Stimulated activated CD8-positive, alpha-beta memory T cell treated with anti-CD3 and anti-CD28 coated beads, Interleukin-4, amount 100 ng/mL, for 24 hours (primary cell): Measurements from ENCODE around the gene CTBP2.

ENCODE experiments used
- DNase-seq: peaks from one replicate; pipeline ENCODE4 v3.0.0-alpha.2; 2020; ENCODE audit warnings: low read depth

Gene CTBP2

DNA sequence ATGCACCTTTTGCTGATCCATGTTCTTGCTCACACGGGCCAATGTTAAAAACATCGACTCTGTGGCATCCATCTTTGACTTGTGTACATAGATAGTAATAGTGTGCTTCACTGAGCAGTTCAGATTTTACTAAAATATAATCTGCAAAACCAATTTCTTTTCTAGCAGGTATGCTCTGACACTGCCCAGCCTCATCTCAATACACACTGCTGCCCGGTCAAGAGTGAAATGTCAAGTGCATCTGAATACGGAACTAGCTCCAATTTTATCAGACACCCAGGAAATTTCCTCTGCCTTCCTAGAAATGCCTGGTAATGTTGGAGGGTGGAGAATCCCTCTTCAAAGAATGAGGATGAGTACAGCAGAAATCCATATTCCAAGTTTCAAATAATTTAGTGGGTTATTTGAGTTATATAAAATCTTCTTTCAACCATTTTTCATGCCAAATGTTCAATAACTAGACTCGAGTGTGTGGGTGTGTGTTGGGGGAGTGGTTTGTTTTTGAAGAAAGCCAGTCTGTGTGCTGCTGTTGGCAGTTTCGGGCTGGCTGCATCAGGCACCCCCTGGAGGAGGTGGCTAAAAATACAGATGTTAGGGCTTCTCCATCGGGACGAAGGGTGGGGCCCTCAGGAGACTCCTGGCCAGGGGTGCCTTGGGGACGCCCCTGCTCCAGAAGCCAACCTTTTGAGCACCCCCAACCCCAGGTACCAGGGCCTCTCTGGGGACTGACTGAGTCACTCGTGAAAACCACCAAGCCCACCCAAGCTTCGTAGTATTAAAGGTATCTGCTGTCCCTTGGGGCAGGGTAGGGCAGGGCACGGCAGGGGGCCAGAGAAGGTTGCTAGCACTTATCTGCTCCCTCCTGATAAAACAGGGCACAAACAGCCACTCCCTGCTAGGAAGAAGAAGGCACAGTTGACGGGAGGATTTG, 15.4 kb downstream of the CTBP2 start:
- no peak for DNase-seq

- DNase-seq = no peak
These were observed 16.2 kb downstream of the CTBP2 start for GRCh38 chr10:125144206-125144605.

- DNase-seq = no peak
These were observed 17.4 kb downstream of the CTBP2 start for GRCh38 chr10:125142946-125143345.

- no peak for DNase-seq
These were observed 18.4 kb downstream of the CTBP2 start for GRCh38 chr10:125141860-125142484.

DNA sequence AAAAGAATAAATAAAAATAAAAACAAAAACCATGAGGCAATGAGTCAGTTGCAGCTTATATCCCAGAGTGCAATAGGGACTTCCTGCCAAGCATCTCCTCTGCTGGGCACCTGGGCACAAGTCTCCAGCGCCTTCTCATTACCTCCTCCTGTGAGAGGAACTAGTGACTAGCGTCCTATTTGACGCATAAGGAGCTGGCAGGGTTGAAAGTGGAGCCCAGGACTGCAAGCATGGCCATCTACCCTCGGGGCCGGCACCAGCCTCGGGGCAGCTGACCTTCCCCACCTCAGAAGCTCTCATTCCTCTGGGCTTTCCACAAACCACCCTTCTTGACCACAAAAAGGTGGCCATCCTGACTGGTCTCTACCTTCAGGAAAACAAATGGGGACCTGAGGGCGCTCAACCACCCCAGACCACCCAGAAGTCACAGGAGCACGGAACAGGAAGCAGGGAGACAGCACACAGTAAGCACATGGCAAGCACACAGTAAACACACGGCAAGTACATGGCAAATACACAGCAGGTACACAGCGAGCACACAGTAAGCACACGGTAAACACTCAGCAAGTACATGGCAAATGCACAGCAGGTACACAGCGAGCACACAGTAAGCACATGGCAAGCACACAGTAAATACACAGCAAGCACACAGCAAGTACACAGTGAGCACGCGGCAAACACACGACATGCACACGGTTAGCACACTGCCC, 19.1 kb downstream of the CTBP2 start:
- no peak for DNase-seq

DNA sequence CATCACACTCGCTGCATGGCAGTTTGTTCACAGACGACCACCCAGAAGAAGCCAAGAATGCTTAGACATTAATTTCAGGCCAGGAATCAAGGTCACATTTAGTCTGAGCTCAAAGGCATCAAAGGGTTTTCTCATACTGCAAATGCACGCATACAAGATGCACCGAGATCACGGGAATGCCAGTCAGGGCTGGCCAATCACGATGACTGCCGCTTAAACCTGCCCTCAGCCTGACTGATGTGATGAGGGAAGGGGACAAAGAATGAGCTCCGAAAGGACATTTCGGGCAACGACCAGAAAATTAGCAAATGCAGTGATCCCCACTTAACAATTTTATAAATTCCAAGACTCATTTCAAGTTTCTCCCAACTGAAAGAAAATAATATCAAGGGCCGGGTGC, 20.2 kb downstream of the CTBP2 start:
- DNase-seq = no peak

DNA sequence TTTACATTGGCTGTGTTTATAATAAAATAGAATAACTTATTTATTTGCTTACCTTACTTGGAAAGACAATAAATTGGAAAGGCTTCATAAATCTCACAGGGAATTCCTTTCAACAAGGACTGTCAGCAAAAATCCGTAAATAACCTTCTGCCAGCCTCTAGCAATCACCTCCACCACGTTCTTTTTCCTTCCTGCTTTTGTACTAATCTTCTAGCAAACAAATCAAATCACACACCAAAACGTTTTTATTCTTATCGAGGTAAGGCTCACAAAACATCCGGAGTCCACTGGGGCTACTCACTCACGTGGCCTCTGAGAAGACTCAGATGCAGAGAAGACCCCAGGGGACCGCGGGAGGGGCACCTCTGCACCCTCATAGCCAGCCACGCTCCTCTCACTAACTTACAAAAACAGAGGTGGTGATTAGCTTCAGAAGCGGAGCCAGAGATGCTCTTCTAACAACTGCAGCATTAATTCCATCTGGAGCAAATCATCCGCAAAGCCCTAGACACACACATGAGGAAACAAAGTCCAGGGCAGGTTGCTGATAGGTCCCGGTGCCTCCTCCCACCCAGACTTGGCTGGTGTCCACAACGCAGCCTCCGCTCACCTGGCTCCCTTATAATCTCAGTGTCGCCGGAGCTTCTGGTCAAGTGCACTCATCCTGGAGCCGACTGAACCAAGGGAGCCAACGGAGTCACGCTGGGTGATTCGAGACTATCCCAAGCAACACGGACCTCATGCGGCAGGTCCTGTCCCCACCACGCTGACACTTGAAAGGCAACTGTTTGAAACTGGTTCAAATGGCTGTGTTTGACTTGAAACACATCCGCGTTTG, 22.5 kb downstream of the CTBP2 start:
- DNase-seq = no peak

GRCh38 chr10:125136087-125136486, 24.3 kb downstream of the CTBP2 start:
- no peak for DNase-seq

- DNase-seq = no peak
These were observed 24.7 kb downstream of the CTBP2 start for GRCh38 chr10:125135771-125136035.

- DNase-seq = no peak
These were observed 25.2 kb downstream of the CTBP2 start for GRCh38 chr10:125134916-125135770.

DNA sequence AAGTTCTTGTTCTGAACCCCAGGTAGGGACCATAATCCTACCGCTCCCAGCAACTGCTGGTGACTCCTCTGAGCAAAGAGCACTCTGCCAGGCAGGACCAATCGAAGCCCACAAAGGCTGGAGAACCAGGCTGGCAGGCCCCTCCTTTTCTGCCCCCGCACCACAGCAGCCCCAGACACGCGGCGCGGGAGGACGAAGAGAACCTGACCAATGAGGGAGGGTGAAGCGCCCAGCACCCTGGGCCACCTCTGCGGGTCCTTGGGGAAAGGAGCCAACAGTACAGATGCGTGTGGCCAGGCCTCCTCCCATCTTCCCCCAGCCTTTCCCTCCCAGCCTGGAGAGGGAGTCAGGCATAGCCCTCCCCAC, 25.9 kb downstream of the CTBP2 start:
- no peak for DNase-seq

- DNase-seq = no peak
These were observed 26.5 kb downstream of the CTBP2 start for GRCh38 chr10:125133696-125134482.

- no peak for DNase-seq
These were observed 28.0 kb downstream of the CTBP2 start for GRCh38 chr10:125132344-125132743.

DNA sequence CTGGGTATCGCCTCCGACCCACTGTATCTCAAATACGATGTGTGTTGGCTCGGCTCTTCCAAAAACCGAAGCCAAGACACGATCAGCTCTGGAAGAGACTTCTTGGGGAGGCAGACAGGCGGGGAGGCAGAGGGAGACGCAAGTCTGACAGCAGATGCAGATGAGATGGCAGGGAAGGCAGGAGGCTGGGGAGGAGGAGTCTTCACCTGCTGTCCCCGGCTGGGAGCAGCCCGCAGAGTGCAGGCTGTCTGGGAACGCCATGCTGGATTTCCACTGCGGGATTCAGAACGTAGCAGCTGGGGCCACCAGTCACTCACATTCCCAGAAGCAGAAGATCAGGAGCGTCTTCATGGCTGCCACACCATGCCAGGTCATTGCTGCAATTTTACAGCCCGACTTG, 29.4 kb downstream of the CTBP2 start:
- DNase-seq = no peak

- no peak for DNase-seq
These were observed 30.1 kb downstream of the CTBP2 start for GRCh38 chr10:125130260-125130659.

- no peak for DNase-seq
These were observed 31.3 kb downstream of the CTBP2 start for GRCh38 chr10:125129076-125129458.

DNA sequence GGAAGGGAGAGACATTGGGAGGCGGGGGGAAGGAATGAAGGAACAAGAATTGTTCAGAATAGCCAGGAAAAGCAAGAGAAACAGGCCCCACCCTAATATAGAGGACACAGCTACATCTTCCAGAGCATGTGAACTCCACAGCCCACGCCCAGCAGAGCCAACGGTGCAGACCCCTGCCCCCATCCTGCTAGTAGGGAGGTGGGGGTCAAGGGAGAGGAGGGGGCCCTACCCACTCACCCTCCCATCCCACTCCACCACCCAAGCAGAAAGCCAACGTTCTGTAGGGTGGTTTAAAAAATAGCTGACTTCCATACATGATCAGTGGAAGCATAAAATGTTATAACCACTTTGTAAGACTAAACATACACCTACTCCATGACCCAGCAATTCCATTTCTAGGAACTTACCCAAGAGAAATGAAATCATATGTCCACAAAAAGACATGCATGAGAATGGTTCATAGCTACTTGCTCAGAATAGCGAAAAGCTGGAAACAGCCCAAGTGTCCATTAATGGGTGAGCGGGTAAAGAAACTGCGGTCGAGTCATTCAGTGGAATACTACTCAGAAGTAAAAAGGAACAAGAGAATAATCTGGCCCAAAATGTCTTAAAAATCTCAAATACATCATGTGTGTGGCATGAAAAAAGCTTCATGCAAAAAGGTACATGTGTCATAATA, 31.8 kb downstream of the CTBP2 start:
- no peak for DNase-seq

- DNase-seq = no peak
These were observed 32.4 kb downstream of the CTBP2 start for GRCh38 chr10:125127986-125128385.

- DNase-seq = no peak
These were observed 33.3 kb downstream of the CTBP2 start for GRCh38 chr10:125127110-125127509.
